Left forelimb (tissue), 1 donor: ENCODE measurements around the gene PGRMC1.
"Not testable (repeated sequence)": the region's sequence is repeated elsewhere in the genome, so short reads cannot be mapped to it uniquely, and the experiment has no call there.

Experiments used
- DNase-seq: peaks from one replicate; pipeline ENCODE4 v3.0.0-alpha.2; 2018; ENCODE audit warnings: low spot score

The PGRMC1 gene

DNA sequence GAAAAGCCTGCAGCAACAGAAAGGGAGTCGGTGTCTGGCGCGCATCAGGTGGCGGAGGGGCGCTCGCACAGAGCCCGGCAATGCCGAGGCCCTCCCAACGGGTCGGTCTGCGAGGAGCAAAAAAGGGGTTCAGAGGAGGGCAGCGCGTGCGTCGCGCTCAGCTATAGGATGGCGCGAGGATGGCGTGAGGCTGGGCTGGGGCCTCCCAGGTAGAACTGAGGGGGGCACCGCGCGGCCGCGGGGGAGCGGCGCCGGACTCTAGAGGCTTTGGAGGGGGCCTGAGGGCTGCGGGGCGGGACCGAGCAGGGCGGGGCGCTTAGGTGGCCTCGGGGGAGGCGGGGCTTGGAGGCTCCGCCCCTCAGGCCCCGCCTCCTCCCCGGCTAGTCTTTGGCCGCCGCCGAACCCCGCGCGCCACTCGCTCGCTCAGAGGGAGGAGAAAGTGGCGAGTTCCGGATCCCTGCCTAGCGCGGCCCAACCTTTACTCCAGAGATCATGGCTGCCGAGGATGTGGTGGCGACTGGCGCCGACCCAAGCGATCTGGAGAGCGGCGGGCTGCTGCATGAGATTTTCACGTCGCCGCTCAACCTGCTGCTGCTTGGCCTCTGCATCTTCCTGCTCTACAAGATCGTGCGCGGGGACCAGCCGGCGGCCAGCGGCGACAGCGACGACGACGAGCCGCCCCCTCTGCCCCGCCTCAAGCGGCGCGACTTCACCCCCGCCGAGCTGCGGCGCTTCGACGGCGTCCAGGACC is at the start of gene PGRMC1:
Gene PGRMC1, plus strand, starts transcription at position 414 of the 751 bp plus-strand sequence. Its CDS starts 79 bp downstream, at position 493.
- DNase-seq: peak; percentile 86

DNA sequence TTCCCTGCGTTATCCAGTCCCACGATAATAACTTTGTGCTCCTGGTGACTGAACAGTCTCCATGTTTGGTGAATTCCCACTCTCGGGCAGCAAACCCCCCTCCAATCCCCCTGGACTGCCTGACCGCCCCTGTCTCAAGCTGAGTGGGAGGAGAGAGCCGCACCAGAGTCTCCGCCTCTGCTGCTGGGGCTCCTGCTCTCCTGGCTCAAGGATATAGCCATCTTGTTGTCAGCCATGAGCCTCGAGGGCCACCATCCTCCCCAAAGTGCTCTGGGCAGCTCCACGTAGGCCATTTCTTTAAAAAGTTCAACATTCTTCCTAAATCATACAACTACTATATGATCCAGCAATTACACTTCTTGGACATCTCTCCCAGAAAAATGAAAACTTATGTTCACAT is 49.3 kb upstream of the PGRMC1 start:
- DNase-seq: peak; percentile 62

DNA sequence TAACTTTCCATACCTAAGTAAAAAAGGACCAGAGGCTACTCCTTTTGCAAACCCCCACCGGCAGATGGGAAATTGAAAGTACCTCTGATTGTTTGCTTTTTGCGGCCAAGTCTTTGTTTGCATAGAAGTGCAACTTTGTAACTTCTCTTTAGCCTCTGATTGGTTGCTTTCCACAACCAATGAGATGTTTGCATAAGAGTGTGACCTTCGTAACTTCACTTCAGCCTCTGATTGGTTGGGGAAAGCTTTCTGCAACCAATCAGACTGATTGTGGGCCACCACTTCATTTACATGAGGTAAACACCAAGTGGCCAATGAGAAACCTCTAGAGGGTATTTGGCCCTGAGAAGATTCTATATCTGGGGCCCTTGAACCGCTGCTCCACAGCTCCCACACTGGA is 48.8 kb upstream of the PGRMC1 start:
- DNase-seq: no peak

DNA sequence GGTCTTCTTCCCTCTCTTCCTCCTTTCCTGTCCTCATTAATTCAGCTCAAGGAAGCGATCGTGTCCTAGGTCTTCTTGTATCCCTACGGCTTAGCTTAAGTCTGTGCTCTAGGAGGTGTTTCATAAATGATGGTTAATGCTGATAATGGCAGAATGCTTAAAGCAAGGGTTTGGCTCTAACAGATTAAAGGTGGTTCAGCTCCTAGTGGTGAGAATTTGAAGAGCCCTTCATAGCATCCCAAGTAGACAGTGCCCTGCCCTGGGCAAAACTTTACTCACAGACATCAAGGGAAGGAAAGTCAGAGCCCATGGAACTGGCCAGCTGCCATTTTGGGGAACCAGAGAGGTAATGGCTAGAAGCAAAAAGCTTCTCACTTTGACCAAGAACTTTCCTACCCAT is 47.0 kb upstream of the PGRMC1 start:
- DNase-seq: no peak

DNA sequence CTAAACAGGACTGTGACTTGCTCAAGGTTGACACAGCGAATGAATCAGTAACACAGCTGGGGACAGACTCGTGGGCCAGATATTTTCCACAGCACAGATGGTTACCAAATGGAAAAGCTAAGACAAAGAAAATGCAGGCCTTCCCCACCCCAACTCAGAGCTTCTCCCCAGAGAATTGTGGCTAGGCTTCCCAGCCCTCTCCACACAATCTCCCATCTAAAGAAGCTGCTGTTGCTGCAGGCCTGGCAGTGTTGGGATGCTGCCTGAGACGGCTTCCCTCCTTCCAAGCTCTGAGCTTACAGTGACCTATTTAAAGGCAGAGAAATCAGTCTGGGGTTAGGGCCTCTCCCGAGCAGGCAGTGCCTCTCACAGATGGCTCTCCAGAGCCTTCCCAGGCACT is 46.5 kb upstream of the PGRMC1 start:
- DNase-seq: no peak

DNA sequence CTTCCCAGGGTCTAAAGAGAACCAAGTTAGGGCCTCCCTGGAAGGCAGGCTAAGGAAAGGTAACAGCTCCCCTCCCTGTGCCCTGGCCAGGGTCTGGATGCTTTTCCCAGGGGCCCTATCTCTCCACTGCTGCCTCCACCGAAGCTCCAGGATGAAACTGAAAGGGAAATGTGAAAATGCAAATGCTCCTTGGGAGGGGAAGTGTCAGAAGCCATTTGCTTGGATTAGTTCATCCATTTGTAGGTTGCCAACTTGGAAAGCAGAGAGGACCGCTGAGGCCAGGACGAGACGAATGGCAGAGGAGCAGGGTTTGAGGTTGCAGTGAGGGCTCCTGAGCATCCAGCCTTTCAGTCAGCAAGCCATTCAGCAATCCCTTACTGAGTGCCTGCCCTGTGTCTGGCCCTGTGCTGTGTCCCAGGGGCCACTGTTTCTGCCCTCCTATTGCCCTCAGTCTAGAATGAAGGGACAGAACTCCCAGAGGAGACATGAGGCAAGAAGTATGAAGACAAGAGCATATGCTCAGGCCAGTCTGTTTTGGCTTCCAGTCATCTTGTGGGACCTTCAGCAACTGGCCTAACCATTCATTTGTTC is 45.9 kb upstream of the PGRMC1 start:
- DNase-seq: peak; percentile 72

DNA sequence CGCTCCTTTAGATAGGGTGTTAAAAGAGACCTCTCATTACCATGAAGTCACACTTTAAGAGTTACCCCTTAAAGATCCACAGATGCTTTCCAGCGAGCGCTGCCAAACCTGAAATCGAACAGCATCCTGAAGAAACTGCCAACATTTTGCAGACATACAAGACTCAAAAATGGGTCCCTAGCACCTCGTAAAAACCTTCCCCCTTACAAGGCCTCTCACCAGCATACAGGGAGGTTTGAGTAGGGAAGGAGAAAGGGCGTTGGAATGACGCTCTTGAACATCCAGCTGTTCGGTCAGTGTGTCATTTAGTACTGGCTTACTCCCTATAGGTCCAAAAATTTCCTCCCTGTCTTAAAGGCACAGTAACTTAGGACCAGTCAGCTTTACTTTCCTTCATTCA is 45.3 kb upstream of the PGRMC1 start:
- DNase-seq: peak; percentile 70

DNA sequence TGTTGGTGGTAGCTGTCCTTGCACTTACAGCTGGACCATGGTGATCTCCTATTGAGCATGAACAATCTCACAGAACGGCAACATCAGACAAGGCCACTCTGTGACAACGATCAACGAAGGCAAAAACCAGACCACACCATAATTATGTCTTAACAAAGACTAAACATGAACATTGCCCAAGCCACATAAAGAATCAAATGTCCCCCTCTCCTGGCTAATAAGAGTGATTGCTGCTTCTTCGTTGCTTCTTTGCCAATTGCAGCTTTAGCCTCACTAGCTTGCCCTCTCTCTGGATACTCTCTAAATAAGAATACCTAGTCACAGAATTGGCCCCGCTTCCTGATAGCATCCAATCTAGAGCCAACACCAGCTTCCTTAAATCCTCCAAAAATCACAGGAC is 41.5 kb upstream of the PGRMC1 start:
- DNase-seq: no peak

DNA sequence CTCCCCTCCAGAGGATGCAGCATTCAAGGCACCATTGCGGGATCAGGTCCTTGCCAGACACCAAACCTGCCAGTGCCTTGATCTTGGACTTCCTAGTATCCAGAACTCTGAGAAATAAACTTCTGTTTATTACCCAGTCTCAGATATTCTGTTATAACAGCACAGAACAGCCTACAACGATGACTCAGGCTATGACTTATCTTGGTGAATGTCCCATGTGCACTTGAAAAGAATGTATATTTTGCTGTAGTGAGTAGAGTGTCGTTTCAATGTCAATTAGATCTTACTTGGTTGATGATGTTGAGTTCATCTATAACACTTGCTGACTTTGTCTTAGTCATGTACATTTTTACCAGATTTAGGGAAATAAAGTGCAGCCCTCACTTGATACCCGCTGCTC is 34.5 kb upstream of the PGRMC1 start:
- no peak for DNase-seq

DNA sequence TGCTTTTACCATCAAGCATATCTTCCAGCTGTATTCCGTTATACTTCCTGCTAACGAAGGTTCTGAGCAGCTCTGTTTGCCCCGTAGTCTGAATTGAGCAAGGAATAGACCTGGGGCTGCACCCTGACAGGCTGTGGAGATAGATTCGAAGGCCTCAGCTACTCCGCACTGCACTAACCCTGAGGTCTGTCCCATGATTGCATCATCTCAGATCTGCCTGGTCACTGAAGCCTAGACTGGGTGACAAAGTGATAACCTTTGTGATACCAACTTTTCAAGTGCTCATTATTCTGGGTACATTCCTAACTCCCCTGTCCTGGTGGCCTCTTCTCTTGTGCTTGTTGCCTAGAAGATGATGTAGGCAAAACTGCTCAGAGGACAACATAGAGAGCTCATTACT is 29.9 kb upstream of the PGRMC1 start:
- DNase-seq: no peak

DNA sequence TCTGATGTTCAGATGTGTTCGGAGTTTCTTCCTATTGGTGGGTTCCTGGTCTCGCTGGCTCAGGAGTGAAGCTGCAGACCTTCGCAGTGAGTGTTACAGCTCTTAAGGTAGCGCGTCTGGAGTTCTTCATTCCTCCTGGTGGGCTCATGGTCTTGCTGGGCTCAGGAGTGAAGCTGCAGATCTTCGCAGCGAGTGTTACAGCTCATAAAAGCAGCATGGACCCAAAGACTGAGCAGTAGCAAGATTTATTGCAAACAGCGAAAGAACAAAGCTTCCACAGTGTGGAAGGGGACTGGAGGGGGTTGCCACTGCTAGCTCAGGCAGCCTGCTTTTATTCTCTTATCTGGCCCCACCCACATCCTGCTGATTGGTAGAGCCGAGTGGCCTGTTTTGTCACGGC is 28.6 kb upstream of the PGRMC1 start:
- not testable (repeated sequence) for DNase-seq

DNA sequence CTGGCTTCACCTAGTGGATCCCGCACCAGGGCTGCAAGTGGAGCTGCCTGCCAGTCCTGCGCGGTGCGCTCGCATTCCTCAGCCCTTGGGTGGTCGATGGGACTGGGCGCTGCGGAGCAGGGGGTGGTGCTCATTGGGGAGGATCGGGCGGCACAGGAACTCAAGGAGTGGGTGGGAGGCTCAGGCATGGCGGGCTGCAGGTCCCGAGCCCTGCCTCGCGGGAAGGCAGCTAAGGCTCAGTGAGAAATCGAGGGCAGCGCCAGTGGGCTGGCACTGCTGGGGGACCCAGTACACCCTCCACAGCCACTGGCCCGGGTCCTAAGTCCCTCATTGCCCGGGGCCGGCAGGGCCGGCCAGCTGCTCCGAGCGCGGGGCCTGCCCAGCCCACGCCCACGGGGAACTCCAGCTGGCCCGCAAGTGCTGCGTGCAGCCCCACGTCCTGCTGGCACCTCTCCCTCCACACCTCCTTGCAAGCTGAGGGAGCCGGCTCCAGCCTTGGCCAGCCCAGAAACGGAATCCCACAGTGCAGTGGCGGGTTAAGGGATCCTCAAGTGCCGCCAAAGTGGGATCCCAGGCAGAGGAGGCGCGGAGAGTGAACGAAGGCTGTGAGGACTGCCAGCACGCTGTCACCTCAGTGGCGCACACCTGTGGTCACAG is 27.6 kb upstream of the PGRMC1 start:
- DNase-seq: no peak

DNA sequence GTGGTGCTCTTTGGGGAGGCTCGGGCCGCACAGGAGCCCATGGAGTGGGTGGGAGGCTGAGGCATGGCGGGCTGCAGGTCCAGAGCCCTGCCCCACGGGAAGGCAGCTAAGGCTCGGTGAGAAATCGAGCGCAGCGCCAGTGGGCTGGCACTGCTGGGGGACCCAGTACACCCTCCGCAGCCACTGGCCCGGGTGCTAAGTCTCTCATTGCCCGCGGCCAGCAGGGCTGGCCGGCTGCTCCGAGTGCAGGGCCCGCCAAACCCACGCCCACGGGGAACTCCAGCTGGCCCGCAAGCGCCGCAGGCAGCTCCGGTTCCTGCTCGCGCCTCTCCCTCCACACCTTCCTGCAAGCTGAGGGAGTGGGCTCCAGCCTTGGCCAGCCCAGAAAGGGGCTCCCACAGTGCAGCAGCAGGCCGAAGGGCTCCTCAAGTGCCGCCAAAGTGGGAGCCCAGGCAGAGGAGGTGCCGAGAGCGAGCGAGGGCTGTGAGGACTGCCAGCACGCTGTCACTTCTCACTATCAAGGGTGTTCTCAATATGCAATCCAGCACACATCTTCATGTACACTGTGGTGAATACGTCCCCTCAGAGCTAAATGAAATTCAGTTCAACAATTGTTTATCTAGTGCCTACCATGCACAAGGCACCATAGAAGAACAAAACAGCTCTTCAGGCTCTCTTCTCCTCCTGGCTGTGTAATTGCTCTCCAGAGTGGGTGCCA is 25.0 kb upstream of the PGRMC1 start:
- DNase-seq: not testable (repeated sequence)

DNA sequence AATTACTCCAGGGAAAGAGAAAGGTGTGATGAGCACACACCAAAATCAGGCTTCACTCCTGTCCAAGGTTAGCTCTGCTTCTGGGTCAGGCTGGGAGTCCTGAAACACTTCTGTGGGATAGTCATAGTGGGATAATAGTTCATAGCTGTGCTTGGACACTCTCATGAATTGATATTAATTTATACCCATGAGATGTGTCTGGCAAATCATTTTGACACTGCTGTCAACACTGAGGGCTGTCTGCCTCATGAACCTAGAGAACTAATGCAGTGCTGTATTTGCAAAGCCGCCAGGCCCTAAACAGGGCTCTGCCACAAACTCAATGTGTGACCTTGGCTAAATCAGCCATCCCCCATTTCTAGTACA is 24.5 kb upstream of the PGRMC1 start:
- DNase-seq: no peak

DNA sequence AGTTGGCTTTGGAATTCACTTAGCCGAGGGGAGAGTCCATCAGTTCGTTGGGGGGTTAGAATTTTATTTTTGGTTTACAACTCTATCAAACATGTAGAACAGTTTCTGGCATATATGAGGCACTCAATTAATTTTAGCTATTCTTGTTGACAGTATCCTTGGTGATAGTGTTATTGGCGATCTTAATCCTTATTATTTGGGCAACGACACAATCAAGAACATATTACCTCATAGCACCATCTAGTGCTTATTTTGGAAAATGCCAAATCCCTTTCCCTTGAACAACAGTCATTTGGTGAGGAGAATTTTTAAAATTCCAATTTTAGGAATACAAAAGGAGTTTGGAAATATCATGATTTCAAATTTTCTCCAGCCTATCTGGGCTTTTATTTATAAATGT is 17.9 kb upstream of the PGRMC1 start:
- no peak for DNase-seq

DNA sequence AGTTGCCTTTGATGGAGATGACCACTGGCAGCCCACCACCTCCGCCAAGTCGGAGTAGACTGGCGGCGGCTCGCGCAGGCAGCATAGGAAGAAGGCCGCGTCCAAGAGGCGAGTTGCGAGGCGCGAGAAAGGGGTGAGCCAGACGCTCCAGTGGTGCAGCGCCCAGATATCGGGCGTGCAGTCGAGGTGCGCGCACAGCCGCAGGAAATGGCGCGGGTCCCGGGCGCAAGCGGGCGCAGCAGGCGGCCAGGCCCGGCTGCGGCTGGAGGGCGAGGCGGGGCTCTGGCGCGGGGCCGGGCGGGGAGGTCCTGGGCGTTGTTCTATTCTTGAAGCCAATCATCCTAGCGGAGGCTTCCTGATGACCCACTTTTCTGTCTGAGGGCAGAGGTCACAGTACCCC is 13.2 kb upstream of the PGRMC1 start:
- no peak for DNase-seq

DNA sequence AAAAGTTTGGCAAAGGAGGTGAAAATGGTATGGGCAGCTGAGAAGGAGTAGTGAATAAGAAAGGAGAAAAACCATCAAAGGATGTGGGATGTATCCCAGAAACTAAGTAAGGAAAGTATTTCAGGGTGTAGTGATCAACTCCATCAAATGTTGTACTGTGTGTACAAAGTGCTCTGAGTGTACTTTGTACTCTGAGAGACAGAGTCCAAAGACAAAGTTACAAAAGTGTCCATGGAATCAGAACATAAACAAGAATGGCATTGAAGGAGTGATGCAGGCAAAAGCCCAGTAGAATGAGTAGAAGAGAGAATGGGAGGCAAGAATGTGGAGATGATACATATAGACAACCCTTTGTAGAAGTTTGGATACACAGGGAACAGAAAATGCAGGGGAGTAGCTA is 12.3 kb upstream of the PGRMC1 start:
- no peak for DNase-seq

DNA sequence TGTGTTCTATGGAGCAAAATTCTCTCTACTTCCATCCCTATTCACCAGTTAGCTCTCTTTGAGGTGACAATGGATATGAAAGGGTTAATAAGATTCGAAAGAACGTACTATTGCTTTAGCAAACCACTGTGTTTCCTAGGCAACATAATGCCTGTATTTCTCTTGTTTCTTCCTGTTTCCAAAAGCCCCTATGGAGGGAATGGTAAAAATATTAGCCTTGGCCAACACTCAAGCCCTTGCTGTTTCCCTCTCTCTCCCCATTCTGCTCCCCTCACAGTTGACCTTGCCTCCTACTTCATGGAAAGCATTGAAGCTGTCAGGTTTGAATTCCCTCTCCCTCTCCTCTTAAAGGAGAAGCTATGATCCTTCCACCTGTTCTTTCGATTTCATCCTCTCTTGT is 9.6 kb upstream of the PGRMC1 start:
- DNase-seq: no peak

DNA sequence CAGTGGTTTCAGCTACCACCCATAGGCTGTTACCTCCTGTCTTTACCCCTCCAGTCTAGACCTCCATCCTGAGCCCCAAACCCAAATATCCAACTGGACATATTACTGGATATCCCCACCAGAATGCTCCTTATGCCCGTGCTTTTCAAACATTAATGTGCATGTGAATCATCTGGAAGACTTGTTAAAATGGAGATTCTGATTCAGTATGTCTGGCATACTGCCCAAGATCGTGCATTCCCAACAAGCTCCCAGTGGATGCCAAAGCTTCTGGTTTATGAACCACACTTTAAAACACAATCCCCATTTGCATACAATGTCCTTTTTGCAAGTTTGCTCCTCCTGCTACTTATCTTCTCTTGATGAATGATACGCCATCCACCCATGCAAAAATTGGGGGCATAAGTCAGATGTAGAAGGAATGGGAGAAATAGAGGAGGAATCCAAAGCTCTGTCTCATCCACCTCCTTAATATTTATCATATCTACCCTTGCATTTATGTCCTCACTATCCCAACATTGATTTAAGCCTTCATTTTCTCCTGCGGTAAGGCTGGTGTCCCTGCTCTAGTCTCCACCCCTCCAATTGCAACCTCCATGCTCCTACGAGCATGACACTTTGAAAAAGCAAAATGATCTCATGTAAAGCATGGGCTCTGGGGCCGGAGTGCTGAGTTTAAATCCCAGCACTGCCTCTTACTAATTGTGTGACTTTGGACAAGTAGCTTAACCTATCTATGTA is 7.4 kb upstream of the PGRMC1 start:
- no peak for DNase-seq

DNA sequence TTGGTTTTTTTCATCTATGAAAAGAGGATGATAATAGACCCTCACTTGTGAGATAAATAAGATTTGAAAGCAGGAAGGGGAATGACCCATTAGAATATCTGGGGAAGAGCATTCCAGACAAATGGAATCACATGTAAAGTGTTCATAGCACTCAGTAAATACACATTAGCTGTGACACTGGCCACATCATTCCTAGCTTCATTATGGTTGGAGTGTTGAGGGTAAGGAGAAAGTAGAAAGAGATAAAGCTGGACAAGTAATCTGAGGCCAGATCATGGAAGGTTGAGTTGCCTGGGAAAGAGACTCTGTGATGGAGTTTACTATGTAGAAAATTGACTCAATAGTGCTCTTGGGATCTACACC is 6.9 kb upstream of the PGRMC1 start:
- DNase-seq: no peak

DNA sequence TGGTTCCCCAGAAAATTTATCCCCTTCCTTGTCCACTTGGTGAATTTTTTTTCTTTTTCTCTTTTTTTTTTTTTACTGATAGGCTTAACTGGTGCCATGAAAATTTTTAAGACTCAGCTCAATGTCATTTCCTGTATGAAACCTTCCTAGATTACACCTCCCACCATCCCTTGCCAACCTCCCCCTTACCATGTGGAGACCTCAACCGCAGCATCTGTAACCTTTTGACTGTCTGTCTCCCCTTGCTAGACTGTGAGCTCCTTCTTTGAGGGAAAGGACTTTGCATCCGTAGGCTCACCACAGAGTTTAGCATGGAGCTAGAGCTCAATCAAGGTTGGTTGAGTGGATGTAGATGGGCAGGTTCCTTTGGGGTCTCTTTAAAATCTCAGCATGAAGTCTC is 5.2 kb upstream of the PGRMC1 start:
- DNase-seq: no peak

DNA sequence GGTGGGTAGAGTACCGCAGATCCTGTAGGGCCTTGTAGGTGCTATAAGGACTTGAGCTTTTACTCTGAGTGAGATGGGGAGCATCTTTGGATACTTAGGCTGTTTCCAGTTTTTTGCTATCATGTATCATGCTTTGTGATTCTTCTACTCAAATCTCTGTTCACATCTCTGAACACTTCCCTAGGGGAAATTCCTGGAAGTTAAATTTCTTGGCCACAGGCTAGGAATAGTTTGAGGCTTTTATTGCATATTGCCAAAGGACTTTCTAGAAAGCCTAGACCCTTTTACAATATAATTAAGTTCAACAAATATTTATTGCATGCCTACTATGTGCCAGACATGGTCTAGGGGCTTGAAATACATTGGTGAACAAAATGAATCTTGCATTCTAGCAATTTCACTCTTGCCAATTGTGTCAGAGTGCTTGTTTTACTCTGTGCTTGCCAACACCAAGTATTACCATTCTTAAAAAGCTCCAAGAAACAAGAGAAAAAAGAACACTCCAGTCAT is 4.1 kb upstream of the PGRMC1 start:
- no peak for DNase-seq
